Renal pelvis (tissue), 12 donors: ENCODE results near the gene MYOF. TPM values are rescaled to one million over a fixed set of nuclear protein-coding genes. Genes with fewer than 3 reads are reported as not detected.
A peak's percentile ranks its signal among the peaks of the same experiment; 100 is the strongest.

Experiments
- DNase-seq: peaks from one replicate; pipeline ENCODE4 v3.0.0-alpha.2; 2013
- long read RNA-seq, 16 experiments: transcript quantifications; one replicate each; lab custom pipeline, GENCODE V29; 2026
- polyA plus RNA-seq, 3 donors: library from polyadenylated mRNA; unstranded; fragments of 120-200 nt; gene quantifications; one replicate each; pipeline ENCODE4 v1.2.1, GENCODE V29; 2013; ENCODE audit not compliant: insufficient read length in 3 of 3

The MYOF gene
- 10 to 100 TPM; 21.7 to 32.5 (median 28.0) TPM for polyA plus RNA-seq
- long read RNA-seq, donor 1, partial matches to known transcripts: 6 of 6 reads
- long read RNA-seq, donor 1, other reads (novel, unspliced or antisense): 0 of 6 reads
- long read RNA-seq, donor 2, partial matches to known transcripts: 0 of 1 reads
- long read RNA-seq, donor 2, other reads (novel, unspliced or antisense): 0 of 1 reads
- long read RNA-seq, donor 3, partial matches to known transcripts: 9 of 10 reads
- long read RNA-seq, donor 3, other reads (novel, unspliced or antisense): 0 of 10 reads
- long read RNA-seq, donor 4, partial matches to known transcripts: 6 of 7 reads
- long read RNA-seq, donor 4, other reads (novel, unspliced or antisense): 0 of 7 reads
- long read RNA-seq, donor 5: 0 reads
- long read RNA-seq, donor 6, partial matches to known transcripts: 0 of 2 reads
- long read RNA-seq, donor 6, other reads (novel, unspliced or antisense): 0 of 2 reads
- long read RNA-seq, donor 7, partial matches to known transcripts: 8 of 8 reads
- long read RNA-seq, donor 7, other reads (novel, unspliced or antisense): 0 of 8 reads
- long read RNA-seq, donor 8, partial matches to known transcripts: 0 of 1 reads
- long read RNA-seq, donor 8, other reads (novel, unspliced or antisense): 0 of 1 reads
- long read RNA-seq, donor 9, partial matches to known transcripts: 9 of 10 reads
- long read RNA-seq, donor 9, other reads (novel, unspliced or antisense): 0 of 10 reads
- long read RNA-seq, donor 10, partial matches to known transcripts: 41 of 42 reads
- long read RNA-seq, donor 10, other reads (novel, unspliced or antisense): 0 of 42 reads
- long read RNA-seq, donor 11: 0 reads
- long read RNA-seq, donor 12, partial matches to known transcripts: 10 of 10 reads
- long read RNA-seq, donor 12, other reads (novel, unspliced or antisense): 0 of 10 reads
- long read RNA-seq, donor 13, partial matches to known transcripts: 0 of 1 reads
- long read RNA-seq, donor 13, other reads (novel, unspliced or antisense): 0 of 1 reads
- long read RNA-seq, donor 14: 0 reads
- long read RNA-seq, donor 15, partial matches to known transcripts: 9 of 9 reads
- long read RNA-seq, donor 15, other reads (novel, unspliced or antisense): 0 of 9 reads
- long read RNA-seq, donor 16, partial matches to known transcripts: 8 of 8 reads
- long read RNA-seq, donor 16, other reads (novel, unspliced or antisense): 0 of 8 reads

GRCh38 chr10:93482145-93482834 is at the start of gene MYOF:
MYOF (minus strand) TSS chr10:93482334; CDS start chr10:93482194, 140 bp downstream.
- no peak for DNase-seq

- no peak for DNase-seq
Measured at GRCh38 chr10:93518531-93518930, 36.4 kb upstream of the MYOF start.

GRCh38 chr10:93516006-93516380 is 33.9 kb upstream of the MYOF start:
- DNase-seq: no peak

- DNase-seq: no peak
Measured at GRCh38 chr10:93515071-93516005, 33.2 kb upstream of the MYOF start.

- DNase-seq: no peak
Measured at GRCh38 chr10:93514521-93514920, 32.4 kb upstream of the MYOF start.

GRCh38 chr10:93513091-93513490 is 31.0 kb upstream of the MYOF start:
- no peak for DNase-seq

- DNase-seq: no peak
Measured at GRCh38 chr10:93512565-93512964, 30.4 kb upstream of the MYOF start.

- DNase-seq: no peak
Measured at GRCh38 chr10:93509816-93510215, 27.7 kb upstream of the MYOF start.

GRCh38 chr10:93505075-93505474 is 22.9 kb upstream of the MYOF start:
- DNase-seq: no peak

- no peak for DNase-seq
Measured at GRCh38 chr10:93503075-93503474, 20.9 kb upstream of the MYOF start.

GRCh38 chr10:93501650-93502049 is 19.5 kb upstream of the MYOF start:
- no peak for DNase-seq

- DNase-seq: no peak
Measured at GRCh38 chr10:93498166-93498565, 16.0 kb upstream of the MYOF start.

GRCh38 chr10:93496322-93497041 is 14.3 kb upstream of the MYOF start, which contains the start of gene CEP55:
CEP55 (plus strand) TSS chr10:93496612; CDS start chr10:93500052, 3,440 bp downstream.
- DNase-seq: peak; percentile 94

GRCh38 chr10:93495654-93496321 is 13.7 kb upstream of the MYOF start:
- peak; percentile 51 for DNase-seq

- no peak for DNase-seq
Measured at GRCh38 chr10:93494494-93494893, 12.4 kb upstream of the MYOF start.

- DNase-seq: no peak
Measured at GRCh38 chr10:93493162-93493561, 11.0 kb upstream of the MYOF start.

- DNase-seq: no peak
Measured at GRCh38 chr10:93491602-93492121, 9.5 kb upstream of the MYOF start.

GRCh38 chr10:93488956-93489528 is 6.9 kb upstream of the MYOF start:
- no peak for DNase-seq
